Measurements from ENCODE around the gene TBC1D22A.
A peak's percentile ranks its signal among the peaks of the same experiment; 100 is the strongest.
"Not testable (repeated sequence)": the region's sequence is repeated elsewhere in the genome, so short reads cannot be mapped to it uniquely, and the experiment has no call there.

The TBC1D22A gene

DNA sequence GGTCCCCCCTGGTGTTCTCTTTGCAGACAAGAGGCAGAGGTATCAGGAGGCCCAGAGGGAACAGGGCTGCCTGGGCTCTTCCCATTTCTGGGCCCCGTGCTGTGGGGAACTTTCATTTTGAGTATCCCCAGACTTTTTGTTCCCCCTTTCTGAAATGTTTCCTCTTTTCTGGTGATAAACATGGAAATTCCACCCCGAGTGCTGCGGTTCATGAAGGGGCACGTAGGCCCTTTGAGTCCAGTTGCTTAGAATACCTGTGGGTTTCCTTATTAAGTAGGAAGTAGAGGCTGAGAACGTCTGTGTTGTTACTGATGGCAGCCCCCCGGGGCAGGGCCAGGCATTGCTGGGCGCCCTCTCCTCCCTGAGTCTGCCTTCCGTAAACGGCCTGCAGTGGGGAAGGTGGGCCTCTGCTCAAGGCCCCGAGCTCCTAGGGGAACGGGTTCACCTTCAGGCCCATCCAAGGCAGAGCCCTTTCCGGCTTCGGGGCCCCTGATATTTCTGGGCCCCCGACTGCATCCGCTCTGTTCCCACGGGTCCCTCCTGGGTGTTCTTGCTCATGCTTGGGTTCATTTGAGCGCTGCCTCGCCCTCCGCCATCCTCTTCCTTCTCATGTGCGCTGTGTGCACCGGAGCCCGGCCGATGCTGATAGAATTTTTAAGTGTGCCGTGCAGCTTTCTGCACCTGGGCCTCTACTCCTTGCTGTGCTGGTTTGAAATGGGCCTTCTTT lies 12.0 kb downstream of the TBC1D22A start:
- DNase-seq, result no peak

DNA sequence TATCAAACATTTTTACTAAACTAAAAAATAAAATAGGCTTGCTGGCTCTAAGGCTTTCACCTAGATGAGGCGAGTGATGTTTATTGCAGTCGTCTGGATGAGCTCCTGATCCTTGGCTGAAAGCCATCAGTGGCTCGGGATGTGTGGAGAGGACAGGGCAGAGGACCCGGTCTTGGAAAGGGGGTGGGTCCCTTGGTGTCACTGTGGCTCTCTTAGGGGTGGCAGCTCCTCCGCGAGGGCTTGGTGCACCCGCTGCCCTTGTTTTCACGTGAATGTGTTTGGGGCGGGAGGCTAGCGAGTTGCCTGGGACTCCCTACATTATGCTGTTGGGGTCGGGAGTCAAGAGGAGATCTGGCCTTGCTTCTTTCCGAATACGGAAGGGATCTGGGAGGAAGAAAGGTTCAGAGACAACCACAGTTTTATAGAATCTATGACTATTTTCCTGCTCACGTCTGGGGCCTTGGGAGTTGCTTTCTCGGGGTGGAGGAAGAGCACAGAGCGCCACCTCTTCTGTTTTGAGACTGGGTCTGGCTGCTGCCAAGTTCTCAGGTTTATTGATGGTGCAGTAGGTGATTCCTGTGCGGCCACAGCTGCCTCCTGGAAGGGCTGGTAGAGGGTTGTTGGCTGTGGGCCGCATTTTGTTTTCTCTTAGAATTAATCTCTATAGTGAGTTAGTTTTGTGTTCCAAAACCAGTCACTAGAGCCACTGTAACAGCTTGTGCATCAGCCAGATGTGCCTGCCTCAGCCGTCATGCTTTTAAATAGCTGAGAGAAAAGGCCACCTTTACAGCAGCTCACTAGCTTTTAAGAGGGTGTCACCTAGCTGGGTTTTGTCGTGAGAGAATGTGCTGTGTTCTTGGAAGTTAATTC lies 12.8 kb downstream of the TBC1D22A start:
- no peak for DNase-seq

DNA sequence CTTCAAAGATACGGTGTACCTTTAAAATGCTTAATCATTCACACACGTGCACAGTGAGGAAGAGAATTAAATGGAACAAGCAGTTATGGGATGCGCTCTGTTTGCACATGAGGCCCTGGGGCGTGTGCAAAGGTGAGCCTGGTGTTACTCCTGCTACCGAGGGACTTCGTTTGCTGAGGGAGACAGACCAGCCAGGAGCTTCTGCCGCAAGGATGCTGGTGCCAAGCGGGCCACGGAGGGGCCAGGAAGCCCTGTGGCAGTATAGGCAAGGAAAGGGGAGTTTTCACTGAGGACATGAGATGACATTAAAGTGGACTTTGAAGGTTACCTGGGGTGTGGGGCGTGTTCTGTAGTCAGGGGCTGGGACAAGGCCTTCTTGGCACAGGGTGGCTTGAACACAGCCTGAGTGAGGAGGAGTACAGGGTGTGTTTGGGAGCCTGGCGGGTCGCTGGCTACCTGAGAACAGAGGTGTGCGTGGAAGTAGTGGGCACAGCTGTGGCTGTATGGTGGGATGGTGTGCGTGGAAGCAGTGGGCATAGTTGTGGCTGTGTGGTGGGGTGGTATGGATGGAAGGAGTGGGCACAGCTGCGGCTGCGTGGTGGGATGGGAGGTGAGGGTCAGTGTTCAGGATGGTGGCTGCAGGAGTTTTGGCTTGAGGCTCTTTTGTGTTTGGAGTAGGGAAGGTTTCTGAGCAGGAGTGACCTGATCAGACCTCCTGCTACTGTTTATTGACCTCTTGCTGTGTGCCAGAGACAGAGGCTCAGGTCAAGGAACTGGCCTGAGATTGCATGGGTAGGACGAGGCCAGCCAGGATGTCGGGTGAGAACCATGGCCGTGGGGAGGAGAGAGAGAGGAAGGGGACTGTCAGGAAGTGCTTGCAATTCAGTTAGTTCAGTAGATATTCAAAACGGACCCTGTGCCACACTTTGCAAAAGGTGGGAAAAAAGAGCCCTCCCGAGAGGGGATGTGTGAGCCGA lies 13.7 kb downstream of the TBC1D22A start:
- no peak for DNase-seq

DNA sequence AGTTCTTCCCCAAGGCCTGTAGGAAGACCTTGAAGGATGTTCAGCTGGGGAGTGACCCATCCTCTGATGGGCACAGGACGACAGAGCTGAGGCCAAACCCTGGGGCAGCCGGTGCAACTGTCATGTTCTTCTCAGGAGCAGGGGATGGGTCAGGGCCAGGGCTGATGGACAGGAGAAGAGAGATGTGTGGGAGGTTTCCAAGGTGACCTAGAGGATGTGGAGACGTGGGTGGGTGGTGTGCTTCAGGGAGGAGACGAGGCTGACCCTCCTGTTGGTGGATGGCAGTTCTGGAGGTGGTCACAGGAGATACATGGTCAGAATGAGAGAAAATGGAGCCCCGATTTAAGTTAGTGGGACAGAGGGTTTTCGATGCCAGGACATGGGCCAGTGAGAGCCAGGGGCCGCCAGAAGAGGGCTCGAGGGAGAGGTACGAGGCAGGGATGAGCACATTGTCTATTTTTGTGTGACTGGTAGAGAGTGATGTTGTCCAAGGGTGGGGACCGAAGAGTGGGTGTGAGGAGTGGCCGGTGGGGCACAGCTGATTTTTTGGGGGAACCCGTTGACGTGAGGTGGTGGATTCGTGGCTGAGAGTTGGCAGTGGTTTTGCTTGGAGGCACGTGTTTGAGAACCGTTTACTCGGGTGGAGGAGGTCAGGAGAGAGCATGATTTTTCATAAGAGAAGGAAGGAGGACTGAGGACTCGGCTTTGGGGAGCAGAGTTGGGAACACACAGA lies 14.6 kb downstream of the TBC1D22A start:
- DNase-seq, result no peak

DNA sequence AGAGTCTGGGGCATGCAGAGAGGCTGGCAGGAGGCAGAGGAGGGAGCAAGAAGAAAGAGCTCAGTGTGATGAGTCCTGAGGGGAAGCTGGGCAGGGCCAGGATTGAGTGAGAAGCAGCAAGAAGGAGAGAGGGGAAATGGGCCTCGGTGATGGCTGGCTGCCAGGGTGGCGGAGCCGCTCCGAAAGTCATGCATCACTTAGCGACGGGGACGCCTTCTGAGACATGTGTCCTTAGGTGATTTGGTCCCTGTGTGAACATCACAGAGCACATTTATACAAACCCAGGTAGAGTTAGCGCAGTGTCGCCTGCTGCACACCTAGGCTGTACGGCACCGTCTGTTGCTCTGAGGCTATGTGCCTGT lies 15.1 kb downstream of the TBC1D22A start:
- DNase-seq, result peak; percentile 39

DNA sequence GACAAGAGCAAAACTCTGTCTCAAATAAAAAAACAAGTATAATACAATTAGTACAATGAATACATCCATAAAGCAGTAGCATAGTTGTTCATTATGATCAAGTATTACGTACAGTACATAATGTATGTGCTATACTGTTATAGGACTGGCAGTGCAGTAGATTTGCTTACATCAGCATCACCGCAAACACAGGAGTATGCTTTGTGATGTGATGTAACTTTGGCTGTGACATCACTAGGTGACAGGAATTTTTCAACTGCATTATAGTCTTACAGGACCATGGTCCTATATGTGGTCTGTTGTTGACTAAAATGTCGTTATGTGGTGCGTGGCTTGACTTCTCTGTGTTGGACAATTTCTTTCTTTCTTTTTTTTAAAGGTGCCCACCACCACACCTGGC lies 16.6 kb downstream of the TBC1D22A start:
- DNase-seq, result no peak

DNA sequence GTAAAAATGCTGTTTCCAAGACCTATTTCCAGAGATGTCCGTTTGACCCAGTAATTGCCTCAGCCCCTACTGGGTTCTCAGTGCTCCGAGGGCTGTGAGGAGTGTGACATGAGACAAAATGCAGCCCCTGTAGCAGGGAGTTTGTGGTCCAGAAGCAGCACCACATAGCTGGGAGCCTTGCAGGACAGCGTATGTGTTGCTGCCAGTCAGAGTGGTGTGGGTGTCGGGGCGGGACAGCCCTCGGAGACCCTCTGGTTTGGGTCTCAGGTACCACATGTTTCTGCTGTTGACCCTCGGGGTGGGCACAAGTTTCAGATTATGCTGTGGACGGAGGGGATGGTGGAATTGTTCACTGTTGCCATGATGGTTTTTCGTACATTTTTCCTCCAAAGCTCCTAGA lies 17.2 kb downstream of the TBC1D22A start:
- DNase-seq, result no peak

DNA sequence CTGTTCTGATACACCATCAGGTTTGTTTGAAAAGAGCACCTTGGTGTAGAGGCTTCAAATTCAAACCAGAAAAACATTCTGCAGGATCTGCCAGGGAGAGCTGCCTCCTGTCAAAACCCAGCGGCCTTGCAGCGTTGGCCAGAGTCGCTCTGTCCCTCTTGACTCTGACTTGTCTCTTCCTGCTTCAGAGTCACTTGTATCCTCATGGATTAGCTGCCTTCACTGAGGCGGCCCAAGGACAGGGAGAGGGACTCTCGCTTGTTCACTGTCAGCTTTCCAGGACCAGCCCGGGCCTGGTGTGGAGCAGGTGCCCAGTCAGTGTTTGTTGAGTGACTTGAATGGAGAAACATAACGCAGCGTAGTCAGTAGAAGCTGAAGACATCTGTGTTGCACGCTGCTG lies 18.0 kb downstream of the TBC1D22A start:
- no peak for DNase-seq

DNA sequence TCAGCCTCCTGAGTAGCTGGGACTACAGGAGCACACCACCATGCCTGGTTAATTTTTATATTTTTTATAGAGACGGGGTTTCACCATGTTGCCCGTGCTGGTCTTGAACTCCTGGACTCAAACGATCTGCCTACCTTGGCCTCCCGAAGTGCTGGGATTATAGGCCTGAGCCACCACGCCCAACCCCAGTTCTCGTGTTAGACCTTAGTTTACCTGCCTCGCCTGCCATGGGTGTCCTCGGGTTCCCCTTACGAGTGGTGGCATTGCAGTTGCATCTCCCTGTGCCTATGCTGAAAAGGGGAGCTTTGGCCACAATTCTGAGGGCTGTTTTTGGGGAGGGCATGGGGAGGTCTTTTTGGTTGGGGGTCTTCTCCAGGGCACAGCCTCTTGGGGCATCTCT lies 18.8 kb downstream of the TBC1D22A start:
- DNase-seq, result no peak

DNA sequence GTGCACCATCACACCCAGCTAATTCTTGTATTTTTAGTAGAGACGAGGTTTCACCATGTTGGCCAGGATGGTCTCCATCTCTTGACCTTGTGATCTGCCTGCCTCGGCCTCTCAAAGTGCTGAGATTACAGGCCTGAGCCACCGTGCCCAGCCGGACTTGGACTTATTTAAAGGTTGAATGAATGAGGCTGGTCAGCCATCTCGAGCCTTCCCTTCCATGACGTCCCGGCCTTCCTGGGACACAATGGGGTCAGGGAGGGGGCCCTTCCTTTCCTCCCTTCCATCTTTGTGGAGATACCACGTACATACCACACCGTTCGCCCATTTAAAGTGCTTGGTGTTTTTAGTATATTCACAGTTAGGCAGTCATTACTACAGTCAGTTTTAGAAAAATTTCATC lies 19.8 kb downstream of the TBC1D22A start:
- DNase-seq, result not testable (repeated sequence)

DNA sequence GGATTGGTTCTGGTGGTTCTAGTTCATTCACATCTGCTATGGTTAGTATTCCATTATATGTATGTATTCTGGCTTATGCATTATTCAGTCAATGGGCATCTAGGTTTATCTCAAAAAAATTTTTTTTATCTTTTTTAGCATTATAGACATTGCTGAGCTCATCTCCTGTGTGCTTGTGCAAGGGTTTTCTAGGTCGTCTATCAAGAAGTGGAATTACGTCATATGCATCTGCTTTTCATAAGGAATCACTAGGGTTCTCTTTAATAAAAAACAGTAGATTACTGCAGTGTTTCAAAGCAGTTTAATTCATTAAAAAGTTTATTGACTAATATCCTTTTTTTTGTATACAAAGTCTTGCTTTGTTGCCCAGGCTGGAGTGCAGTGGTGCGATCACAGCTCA lies 21.3 kb downstream of the TBC1D22A start:
- DNase-seq, result no peak

DNA sequence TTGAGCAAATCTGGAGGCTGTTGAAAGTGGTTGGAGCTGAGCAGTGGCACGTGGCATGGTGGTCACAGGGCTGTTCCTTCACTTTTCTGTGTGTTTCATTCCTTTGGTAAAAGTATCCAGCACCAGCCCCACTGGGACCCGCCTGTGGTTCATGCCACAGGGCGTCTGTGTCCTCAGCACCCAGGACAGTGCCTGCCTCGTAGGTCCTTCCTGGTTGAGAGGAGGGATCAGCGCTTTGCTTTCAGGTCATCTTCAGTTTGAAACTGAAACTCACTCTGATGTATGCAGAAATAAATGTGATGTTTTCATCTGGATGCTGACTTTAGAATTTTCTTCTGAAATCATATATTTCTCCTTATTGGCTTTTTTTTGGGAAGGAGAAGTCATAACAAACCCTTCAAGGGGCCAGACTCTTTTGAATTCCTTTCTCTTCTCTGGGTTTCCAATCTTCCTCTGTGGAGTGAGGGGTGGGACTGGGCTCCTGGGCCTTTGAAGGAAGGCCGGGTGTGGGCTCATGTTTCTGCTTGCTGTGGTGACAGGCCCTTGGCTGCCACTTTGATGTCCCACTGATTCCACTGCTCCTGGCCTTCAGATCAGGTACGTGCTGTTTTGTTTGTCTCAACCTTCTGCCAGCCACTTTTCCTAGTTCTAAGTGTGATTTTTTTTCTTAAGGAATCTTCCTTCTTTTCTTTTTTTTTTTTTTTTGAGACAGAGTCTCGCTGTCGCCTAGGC lies 26.2 kb downstream of the TBC1D22A start:
- DNase-seq, result no peak

DNA sequence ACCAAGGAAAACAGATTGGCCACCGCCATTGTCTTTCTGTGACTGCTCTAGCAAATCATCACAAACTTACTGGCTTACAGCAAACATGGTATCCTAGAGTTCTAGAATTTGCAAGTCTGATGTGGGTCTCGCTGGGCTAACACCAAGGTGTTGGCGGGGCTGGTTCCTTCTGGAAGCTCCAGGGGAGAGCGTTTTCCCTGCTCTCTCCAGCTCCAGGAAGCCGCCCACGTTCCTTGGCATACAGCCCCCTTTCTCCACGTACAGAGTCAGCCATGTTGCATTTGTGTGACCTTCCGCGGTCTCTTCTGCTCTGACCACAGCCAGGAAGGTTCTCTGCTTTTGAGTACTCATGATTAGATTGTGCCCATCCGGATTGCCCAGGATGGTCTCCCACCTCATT lies 27.5 kb downstream of the TBC1D22A start:
- no peak for DNase-seq

DNA sequence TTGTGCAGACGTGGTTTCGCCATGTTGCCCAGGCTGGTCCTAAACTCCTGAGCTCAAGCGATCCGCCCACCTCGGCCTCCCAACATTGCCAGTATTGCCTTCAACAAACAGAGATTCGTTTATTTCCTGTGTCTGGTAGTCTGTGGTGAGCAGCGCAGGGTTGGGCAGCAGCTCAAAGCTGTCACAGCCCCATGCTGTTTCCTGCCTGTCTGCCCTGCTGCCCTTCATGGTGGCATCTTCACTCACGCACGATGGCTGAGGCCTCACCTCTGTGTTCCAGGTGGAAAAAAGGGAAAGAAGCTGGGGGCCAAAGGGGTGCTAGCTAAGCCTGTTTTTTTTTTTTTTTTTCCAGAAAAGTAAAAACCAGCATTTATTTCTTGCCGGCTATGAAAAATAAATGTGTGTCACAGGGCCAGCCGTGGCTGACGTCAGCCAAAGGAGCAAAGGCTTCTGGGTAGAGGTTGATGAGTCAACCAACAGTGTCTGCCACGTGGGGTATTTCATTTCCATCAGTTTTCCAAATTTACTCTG lies 28.8 kb downstream of the TBC1D22A start:
- no peak for DNase-seq

DNA sequence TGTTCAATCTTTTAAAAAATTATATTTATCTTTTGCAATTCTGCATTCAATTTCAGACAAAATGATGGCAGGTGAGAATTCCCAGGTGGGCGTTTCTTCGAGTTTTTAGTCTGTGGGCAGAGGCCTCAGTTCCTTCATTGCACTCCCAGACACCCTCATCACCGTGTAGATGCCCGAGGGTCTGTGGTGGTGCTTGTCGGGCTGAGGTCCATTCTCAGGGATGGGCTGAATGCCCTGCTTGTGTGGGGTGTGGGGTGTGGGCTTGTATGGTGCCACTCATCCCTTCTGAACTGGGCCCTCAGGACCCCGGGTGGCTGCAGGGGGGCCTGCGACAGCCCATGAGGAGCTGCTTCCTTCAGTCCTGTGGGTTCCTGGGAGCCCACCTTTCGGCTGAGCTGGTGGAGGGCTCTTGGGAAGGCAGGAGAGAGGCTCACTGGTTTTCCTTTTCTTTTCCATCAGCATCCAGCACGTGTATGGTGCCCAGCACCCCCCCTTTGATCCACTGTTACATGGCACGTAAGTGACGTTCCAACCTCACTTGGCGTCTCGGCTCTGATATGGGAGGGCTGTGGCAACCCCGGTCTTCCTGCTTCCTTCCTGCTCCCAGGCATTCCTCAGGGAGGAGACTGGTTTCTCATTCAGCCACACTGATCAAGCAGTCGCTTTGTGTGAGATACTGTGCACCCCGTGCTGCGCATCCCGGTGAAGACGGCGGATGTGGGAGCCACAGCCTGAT lies 29.8 kb downstream of the TBC1D22A start:
- no peak for DNase-seq

DNA sequence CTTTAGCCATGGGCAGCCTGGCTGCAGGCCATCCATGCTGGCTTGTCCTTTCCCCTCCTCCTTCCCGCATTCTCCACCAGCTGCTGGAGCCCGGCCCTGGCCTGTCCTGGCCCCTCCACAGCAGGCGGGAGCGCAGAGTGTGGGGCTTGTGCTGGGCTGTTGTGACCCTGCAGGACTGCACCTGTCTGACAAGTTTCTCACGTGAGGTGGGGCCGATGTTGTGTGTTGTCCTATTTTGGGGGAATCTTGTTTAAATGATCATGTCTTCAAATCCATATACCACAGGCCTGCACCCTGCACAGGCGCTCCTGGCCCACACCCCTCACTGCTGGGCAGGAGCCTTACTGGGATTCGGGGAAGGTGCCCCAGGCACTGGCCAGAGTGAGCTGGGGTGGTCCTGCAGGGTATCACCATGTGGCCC lies 30.4 kb downstream of the TBC1D22A start:
- no peak for DNase-seq

DNA sequence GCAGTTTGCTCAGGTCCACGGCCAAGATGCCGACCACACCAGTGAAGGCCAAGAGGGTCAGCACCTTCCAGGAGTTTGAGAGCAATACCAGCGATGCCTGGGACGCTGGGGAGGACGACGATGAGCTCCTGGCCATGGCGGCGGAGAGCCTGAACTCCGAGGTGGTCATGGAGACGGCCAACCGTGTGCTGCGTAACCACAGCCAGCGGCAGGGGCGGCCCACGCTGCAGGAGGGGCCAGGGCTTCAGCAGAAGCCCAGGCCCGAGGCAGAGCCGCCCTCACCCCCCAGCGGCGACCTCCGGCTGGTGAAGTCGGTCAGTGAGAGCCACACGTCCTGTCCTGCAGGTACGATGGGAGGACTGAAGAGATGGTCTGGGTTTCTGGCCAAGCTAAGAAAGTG lies 31.0 kb downstream of the TBC1D22A start:
- DNase-seq, result no peak

DNA sequence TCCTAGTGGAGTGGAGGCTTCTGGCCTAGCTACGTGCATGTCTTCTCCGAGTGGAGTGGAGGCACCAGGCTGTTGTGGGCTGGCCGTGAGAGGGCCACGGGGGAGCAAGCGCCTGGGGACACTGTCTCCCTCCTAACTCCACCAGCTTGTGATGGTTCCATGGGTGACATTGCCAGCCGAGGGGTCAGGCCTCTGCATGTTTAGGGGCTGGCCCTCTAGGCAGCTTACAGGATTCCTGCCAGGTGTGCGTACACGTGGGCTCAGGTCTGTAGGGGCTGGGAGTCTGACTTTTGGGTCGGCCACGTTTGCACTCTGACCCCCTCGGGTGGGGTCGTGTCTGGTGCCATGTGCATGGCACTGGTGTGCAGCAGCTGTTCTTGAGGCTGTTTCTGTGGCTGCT lies 31.6 kb downstream of the TBC1D22A start:
- DNase-seq, result no peak

DNA sequence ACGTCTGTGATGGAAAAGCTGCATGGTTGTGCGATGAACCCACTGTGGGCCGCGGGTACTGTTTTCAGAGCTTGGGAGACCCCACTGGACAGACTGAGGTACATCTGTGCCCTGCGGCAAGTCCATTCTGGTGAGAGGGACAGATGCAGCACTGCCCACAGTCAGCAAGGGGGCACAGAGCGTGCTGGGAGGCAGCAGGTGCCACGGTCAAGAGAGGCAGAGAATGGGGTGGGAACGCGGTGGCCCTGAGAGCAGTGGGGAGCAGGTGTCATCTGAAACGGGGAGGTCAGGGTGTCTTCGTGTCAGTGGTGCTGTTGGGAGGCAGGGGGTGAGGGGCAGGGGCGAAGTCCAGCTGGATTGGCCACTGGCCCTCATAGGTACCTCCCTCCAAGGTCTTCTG lies 32.0 kb downstream of the TBC1D22A start:
- DNase-seq, result no peak

DNA sequence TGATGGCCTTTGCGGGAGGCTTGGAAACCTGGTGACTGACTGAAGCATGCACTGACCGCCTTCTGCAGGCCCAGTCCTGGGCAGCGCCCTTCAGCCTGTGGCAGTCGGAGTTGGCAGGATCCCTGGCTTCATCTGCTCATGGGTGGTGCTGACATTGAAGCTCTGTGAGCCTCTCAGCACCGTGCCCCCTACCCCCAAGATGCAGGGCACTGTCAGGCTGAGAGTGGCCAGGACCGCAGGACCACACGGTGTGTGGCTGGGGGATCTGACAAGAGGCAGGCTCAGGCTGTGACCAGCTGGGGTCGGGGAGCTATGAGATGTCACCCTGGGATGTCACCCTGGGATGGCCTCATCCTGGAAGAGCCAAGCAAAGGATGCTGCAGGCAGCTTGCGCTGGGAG lies 32.7 kb downstream of the TBC1D22A start:
- DNase-seq, result no peak
